ENCODE results near the gene ZBTB38.

The ZBTB38 gene

GRCh38 chr3:141394560-141394959 lies 26.3 kb downstream of the ZBTB38 start:
- TF ChIP-seq ZFX (IDR thresholded peaks at IDR 0.05; ENCODE audit: borderline replicate concordance) (no peak), CTCF (IDR thresholded peaks at IDR 0.05) (no peak)
- no peak overlapping the region for H3K27ac ChIP-seq

GRCh38 chr3:141395005-141395589 lies 26.8 kb downstream of the ZBTB38 start:
- TF ChIP-seq CTCF (IDR thresholded peaks at IDR 0.05): no peak
- no peak for TF ChIP-seq ZFX (IDR thresholded peaks at IDR 0.05; ENCODE audit: borderline replicate concordance)

GRCh38 chr3:141397996-141398395 lies 29.7 kb downstream of the ZBTB38 start:
- H3K27ac ChIP-seq: no peak overlapping the region
- TF ChIP-seq CTCF (IDR thresholded peaks at IDR 0.05) (no peak), ZFX (IDR thresholded peaks at IDR 0.05; ENCODE audit: borderline replicate concordance) (no peak)

More at GRCh38 chr3:141395005-141395589, 26.8 kb downstream of the ZBTB38 start:
- H3K27ac ChIP-seq: no peak overlapping the region

GRCh38 chr3:141399200-141399599 lies 30.9 kb downstream of the ZBTB38 start:
- no peak for TF ChIP-seq ZFX (IDR thresholded peaks at IDR 0.05; ENCODE audit: borderline replicate concordance)
- TF ChIP-seq CTCF (IDR thresholded peaks at IDR 0.05): no peak
- no peak overlapping the region for H3K27ac ChIP-seq

- H3K27ac ChIP-seq: no peak overlapping the region
- no peak for TF ChIP-seq CTCF (IDR thresholded peaks at IDR 0.05)
- no peak for TF ChIP-seq ZFX (IDR thresholded peaks at IDR 0.05; ENCODE audit: borderline replicate concordance)
Observed at GRCh38 chr3:141400073-141400971, 32.0 kb downstream of the ZBTB38 start.

GRCh38 chr3:141401095-141401494 lies 32.8 kb downstream of the ZBTB38 start:
- no peak for TF ChIP-seq ZFX (IDR thresholded peaks at IDR 0.05; ENCODE audit: borderline replicate concordance)
- no peak for TF ChIP-seq CTCF (IDR thresholded peaks at IDR 0.05)
- no peak overlapping the region for H3K27ac ChIP-seq

Data from 22Rv1 (cell line).